Smooth muscle cell (in vitro differentiated cells): ENCODE data around the gene MED22. TPM values are rescaled to one million over a fixed set of nuclear protein-coding genes. Genes with fewer than 3 reads are reported as not detected.
A peak's percentile ranks its signal among the peaks of the same experiment; 100 is the strongest.

ENCODE experiments used
- DNase-seq: peaks from one replicate; lab custom pipeline; 2025; ENCODE audit not compliant: unreplicated experiment; lab: John Stamatoyannopoulos, UW
- H2AFZ ChIP-seq: fragments of 200-600 bp; sonication (generic); 2 replicates; pipeline ENCODE4 v1.6.0; 2016; ENCODE audit warnings: antibody characterized with exemption, low read depth, mild to moderate bottlenecking
- H3F3A ChIP-seq: fragments of 200-600 bp; sonication (generic); 2 replicates; pipeline ENCODE4 v1.6.0; 2017; ENCODE audit warnings: antibody characterized with exemption, low read depth
- H3K27ac ChIP-seq: fragments of 200-600 bp; sonication (generic); 2 replicates; pipeline ENCODE4 v1.5.1; 2016; ENCODE audit warnings: low read depth, mild to moderate bottlenecking
- H3K27me3 ChIP-seq: fragments of 200-600 bp; sonication (generic); 2 replicates; pipeline ENCODE4 v1.6.1; 2016; ENCODE audit warnings: low read depth, mild to moderate bottlenecking
- H3K36me3 ChIP-seq: fragments of 200-600 bp; sonication (generic); 2 replicates; pipeline ENCODE4 v1.5.1; 2016; ENCODE audit warnings: low read depth
- H3K4me1 ChIP-seq: fragments of 200-600 bp; sonication (generic); 2 replicates; pipeline ENCODE4 v1.5.1; 2016; ENCODE audit warnings: low read depth
- H3K4me2 ChIP-seq: fragments of 200-600 bp; sonication (generic); 2 replicates; pipeline ENCODE4 v1.6.0; 2016; ENCODE audit warnings: mild to moderate bottlenecking
- H3K4me3 ChIP-seq: fragments of 200-600 bp; sonication (generic); 2 replicates; pipeline ENCODE4 v1.5.1; 2016; ENCODE audit warnings: mild to moderate bottlenecking
- H3K79me2 ChIP-seq: fragments of 200-600 bp; sonication (generic); 2 replicates; pipeline ENCODE4 v1.6.0; 2016; ENCODE audit warnings: low read depth, mild to moderate bottlenecking
- H3K9ac ChIP-seq: fragments of 200-600 bp; sonication (generic); 2 replicates; pipeline ENCODE4 v1.6.0; 2016; ENCODE audit warnings: low read depth
- H3K9me3 ChIP-seq: fragments of 200-600 bp; sonication (generic); replicated peaks from 2 replicates; pipeline ENCODE4 v1.5.1; 2016; ENCODE audit warnings: low read depth
- H4K20me1 ChIP-seq: fragments of 200-600 bp; sonication (generic); 2 replicates; pipeline ENCODE4 v1.6.0; 2016; ENCODE audit warnings: low read depth
- WGBS: methylation state at CpG from one replicate; pipeline ENCODE4 v1.1.7; 2016; ENCODE audit warnings: low lambda C conversion rate; 5-methylcytosine and 5-hydroxymethylcytosine counted together
- polyA plus RNA-seq: library from polyadenylated mRNA; unstranded; fragments of >200 nt; fragmentation: Nextera tagmentation; extraction: Ambion mirVana; gene quantifications from 2 replicates; pipeline ENCODE4 v1.2.1, GENCODE V29; 2016
- total RNA-seq: library from RNA; depleted of rRNA; stranded (reverse); fragments of >200 nt; gene quantifications from 2 replicates; pipeline ENCODE4 v1.2.3, GENCODE V29; 2014
- TF ChIP-seq, protein P1 (sequence below): fragments of 200-600 bp; sonication (generic); IDR thresholded peaks from 2 replicates; pipeline ENCODE4 v1.5.1; 2017; ENCODE audit warnings: borderline replicate concordance, mild to moderate bottlenecking, antibody characterized with exemption; ENCODE audit not compliant: insufficient read depth, poor library complexity, severe bottlenecking

MED22 gene
- total and polyA plus RNA-seq, 2 experiments from 2014 or later, result 9.0 to 17.9 TPM

DNA sequence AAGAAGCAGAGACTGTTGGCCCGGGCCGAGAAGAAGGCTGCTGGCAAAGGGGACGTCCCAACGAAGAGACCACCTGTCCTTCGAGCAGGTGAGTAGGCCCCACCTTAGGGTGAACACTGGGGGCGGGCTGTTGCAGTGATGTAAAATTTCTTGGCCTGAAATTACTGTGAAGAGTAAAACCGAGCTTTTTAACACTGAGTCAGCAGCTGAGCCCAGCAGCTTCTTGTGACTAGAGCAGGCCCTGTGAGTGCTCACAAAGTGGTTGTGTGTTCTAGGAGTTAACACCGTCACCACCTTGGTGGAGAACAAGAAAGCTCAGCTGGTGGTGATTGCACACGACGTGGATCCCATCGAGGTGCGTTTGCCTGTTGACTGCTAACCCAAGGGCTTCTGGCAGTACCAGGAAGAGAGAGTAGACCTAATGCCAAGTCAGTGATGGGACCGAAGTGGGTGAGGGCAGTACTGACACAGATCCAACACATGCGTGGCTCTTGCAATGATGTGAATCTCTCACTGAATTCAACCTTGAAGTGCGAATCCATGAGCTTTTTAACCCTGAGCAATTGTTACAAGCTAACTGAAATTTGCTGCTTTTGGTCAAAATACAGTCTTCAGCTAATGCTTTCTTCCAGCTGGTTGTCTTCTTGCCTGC, 2.2 kb upstream of the MED22 start:
- peaks cover 57% of the 10 kb centered on the region for H3F3A ChIP-seq
- H3K27me3 ChIP-seq, result no peaks in the 10 kb centered on the region
- peak overlapping the region; percentile 96 for H3K9ac ChIP-seq
- peaks cover 15% of the 10 kb centered on the region for H3K4me1 ChIP-seq
- WGBS, result 94% methylated on average over 15 of the region's 15 CpGs
- H4K20me1 ChIP-seq, result peaks cover 70% of the 10 kb centered on the region
- DNase-seq, result no peak
- peaks cover 50% of the 10 kb centered on the region for H3K79me2 ChIP-seq
- H2AFZ ChIP-seq, result no peak overlapping the region
- no peaks in the 10 kb centered on the region for H3K9me3 ChIP-seq
- H3K36me3 ChIP-seq, result no peaks in the 10 kb centered on the region
- peak overlapping the region; percentile 85 for H3K4me3 ChIP-seq
- TF ChIP-seq, protein P1, sequence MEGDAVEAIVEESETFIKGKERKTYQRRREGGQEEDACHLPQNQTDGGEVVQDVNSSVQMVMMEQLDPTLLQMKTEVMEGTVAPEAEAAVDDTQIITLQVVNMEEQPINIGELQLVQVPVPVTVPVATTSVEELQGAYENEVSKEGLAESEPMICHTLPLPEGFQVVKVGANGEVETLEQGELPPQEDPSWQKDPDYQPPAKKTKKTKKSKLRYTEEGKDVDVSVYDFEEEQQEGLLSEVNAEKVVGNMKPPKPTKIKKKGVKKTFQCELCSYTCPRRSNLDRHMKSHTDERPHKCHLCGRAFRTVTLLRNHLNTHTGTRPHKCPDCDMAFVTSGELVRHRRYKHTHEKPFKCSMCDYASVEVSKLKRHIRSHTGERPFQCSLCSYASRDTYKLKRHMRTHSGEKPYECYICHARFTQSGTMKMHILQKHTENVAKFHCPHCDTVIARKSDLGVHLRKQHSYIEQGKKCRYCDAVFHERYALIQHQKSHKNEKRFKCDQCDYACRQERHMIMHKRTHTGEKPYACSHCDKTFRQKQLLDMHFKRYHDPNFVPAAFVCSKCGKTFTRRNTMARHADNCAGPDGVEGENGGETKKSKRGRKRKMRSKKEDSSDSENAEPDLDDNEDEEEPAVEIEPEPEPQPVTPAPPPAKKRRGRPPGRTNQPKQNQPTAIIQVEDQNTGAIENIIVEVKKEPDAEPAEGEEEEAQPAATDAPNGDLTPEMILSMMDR, result no peak
- peak overlapping the region; percentile 97 for H3K27ac ChIP-seq
- peak overlapping the region; percentile 96 for H3K4me2 ChIP-seq

DNA sequence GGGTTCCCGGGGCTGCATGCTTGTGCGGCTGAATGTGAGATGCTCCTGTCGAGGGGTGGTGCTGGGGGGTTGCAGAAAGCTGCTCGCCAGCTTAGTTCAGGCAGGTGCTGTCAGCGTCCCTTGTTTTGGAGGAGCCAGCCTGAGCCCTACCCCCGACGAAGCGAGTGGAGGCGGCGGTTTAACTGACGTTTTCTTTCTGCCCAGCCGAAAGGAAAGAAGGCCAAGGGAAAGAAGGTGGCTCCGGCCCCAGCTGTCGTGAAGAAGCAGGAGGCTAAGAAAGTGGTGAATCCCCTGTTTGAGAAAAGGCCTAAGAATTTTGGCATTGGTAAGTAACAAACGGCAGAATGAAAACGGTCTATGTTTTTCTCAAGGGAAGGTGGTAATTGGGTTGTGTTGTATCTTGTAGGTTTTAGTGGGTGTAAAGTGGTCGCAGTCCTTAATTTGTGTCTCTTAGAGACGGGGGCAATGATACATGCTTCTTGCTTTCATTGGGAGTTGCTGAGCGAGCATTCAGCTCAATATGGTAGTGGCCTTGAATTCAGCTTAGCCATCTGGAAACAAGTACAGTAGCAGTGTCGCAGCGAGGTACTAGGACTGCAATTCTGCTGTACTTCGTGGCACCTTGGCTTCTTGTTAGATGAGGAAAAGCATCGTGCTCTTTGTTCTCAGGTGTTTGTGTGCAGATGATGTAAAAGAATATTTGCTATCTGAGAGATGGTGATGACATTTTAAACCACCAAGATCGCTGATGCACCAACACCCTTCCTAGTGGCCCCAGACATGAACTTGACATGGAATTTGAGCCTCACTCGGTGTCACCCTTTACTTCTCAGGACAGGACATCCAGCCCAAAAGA, 1.0 kb upstream of the MED22 start:
- Histone ChIP-seq H3K4me2 (peak overlapping the region; percentile 96), H3K27me3 (no peaks in the 10 kb centered on the region), H3K9ac (peak overlapping the region; percentile 96), H3K4me1 (peaks cover 13% of the 10 kb centered on the region), H3K27ac (peak overlapping the region; percentile 97), H2AFZ (no peak overlapping the region), H3F3A (peaks cover 49% of the 10 kb centered on the region), H3K4me3 (peak overlapping the region; percentile 85), H3K36me3 (no peaks in the 10 kb centered on the region), H4K20me1 (peaks cover 65% of the 10 kb centered on the region), H3K79me2 (peaks cover 45% of the 10 kb centered on the region), H3K9me3 (no peaks in the 10 kb centered on the region)
- TF ChIP-seq, protein P1, result no peak
- WGBS, result 20% methylated on average over 25 of the region's 25 CpGs
- no peak for DNase-seq

DNA sequence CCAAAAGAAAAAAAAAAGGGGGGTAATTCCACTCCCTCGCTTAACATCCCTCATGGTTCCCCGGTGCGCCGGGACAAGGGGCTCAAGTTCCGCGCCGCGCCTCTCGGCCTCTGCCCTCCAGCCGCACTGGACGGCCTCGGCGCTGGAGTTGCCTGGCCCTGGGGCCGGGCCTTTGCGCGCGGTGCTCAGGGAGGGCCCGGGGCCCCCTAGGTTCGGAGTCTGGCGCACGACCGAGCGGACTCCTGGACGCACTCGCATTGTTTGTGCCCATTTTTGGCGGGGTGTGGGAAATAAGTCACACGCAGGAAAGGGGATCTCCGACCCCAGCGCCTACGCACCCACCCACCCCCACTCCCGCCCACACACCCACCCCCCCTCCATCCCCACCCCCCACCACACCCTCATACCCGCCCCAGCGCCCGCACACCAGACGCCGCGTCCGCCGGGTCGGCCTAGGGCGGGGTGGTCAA, 381 bp downstream of the MED22 start:
- peaks cover 13% of the 10 kb centered on the region for H3K4me1 ChIP-seq
- no peak for DNase-seq
- H3F3A ChIP-seq, result peaks cover 36% of the 10 kb centered on the region
- H4K20me1 ChIP-seq, result peaks cover 65% of the 10 kb centered on the region
- H3K4me2 ChIP-seq, result peak overlapping the region; percentile 96
- H3K27me3 ChIP-seq, result no peaks in the 10 kb centered on the region
- no peaks in the 10 kb centered on the region for H3K36me3 ChIP-seq
- no peaks in the 10 kb centered on the region for H3K9me3 ChIP-seq
- H3K79me2 ChIP-seq, result peaks cover 45% of the 10 kb centered on the region
- TF ChIP-seq, protein P1, result no peak
- H2AFZ ChIP-seq, result no peak overlapping the region
- 1% methylated on average over 31 of the region's 41 CpGs for WGBS
- peak overlapping the region; percentile 96 for H3K9ac ChIP-seq
- peak overlapping the region; percentile 97 for H3K27ac ChIP-seq
- peak overlapping the region; percentile 85 for H3K4me3 ChIP-seq
